Tibial artery (tissue), 4 donors: ENCODE measurements around the gene HES3.

Experiments used
- DNase-seq, 2 donors: peaks; one replicate each; pipeline ENCODE4 v3.0.0-alpha.2; 2019
- H3K27ac ChIP-seq, 2 donors: fragments of 200-600 bp; sonication (generic) in 1 of 2; 1 replicate in 1 of 2; 2 replicates in 1 of 2; pipeline ENCODE4 v1.5.1; 2018 to 2019; ENCODE audit warnings: mild to moderate bottlenecking in 1 of 2
- H3K27me3 ChIP-seq, 2 donors: fragments of 200-600 bp; sonication (generic) in 1 of 2; one replicate each; pipeline versions ENCODE4 v1.5.1 to v1.6.0; 2016 to 2019
- H3K36me3 ChIP-seq, 3 donors: fragments of 200-600 bp; sonication (generic) in 2 of 3; one replicate each; pipeline ENCODE4 v1.5.1; 2016 to 2019; ENCODE audit warnings: mild to moderate bottlenecking in 2 of 3
- H3K4me1 ChIP-seq, 4 donors: fragments of 200-600 bp; sonication (generic) in 2 of 4; 1 replicate in 3 of 4; 2 replicates in 1 of 4; pipeline ENCODE4 v1.5.1; 2016 to 2019
- H3K4me3 ChIP-seq, 2 donors: fragments of 200-600 bp; sonication (generic) in 1 of 2; 1 replicate in 1 of 2; 2 replicates in 1 of 2; pipeline ENCODE4 v1.5.1; 2018 to 2019; ENCODE audit warnings: mild to moderate bottlenecking in 2 of 2
- H3K9me3 ChIP-seq, 3 donors: fragments of 200-600 bp; sonication (generic) in 1 of 3; one replicate each; pipeline ENCODE4 v1.5.1; 2016 to 2019
- intact Hi-C: fragments of 100-400 bp; cut with DNase I; formaldehyde crosslinking; loops from one replicate; pipeline ENCODE4 v1.15.0; 2023; ENCODE audit warnings: low total_unique reads
- TF ChIP-seq, protein P1 (sequence below), 2 experiments: fragments of 200-600 bp in 1 of 2; fragments of 450-650 bp in 1 of 2; IDR thresholded peaks; one replicate each; pipeline ENCODE4 v1.5.1; 2017 to 2019; ENCODE audit warnings: antibody characterized with exemption in 2 of 2, mild to moderate bottlenecking in 1 of 2, moderate library complexity in 1 of 2

The HES3 gene

DNA sequence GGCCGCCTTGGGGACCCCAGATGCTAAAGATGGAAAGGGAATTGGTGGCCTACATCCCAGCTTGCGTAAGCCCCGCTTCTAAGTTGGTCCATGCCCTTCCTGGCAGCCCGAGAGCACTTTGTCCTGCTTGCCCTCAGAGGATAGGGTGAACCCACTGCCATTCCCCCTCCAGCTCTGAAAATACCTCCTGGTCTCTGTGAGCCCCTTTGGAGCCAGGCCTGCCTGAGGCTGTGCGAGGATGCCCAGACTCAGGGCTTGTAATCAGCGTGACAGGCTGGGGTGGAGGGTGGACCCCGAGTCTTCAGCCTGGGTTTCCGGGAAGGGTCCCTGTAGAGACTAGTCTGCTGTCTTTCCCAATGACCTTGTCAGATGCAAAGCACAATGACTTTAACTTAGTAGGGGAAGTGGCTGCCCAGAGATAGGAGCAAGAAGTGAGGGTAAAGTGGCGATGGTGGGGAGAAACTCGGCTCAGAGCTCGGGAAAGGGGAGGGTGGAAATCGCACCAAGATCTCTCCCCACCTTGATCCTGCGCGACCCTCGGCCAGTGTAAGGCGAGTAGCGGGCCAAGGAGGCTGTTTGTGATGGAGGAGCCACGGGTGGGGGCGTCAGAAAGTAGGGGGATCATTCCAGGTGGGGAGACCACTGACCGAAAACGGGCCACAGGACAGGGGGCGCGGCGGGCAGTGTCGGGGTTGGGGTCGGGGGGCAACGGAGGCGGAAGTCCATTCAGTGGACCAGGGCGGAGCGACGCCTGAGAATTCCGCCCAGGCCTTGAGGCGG lies 2.7 kb upstream of the HES3 start:
- Histone ChIP-seq H3K9me3 (no peaks in the 10 kb centered on the region), H3K27me3 (peaks cover 15 to 74% of the 10 kb centered on the region in 2 donors), H3K36me3 (no peaks in the 10 kb centered on the region), H3K4me3 (no peak overlapping the region), H3K27ac (no peak overlapping the region), H3K4me1 (peaks cover 0 to 27% (median 20%) of the 10 kb centered on the region in 4 donors)
- TF ChIP-seq, protein P1, sequence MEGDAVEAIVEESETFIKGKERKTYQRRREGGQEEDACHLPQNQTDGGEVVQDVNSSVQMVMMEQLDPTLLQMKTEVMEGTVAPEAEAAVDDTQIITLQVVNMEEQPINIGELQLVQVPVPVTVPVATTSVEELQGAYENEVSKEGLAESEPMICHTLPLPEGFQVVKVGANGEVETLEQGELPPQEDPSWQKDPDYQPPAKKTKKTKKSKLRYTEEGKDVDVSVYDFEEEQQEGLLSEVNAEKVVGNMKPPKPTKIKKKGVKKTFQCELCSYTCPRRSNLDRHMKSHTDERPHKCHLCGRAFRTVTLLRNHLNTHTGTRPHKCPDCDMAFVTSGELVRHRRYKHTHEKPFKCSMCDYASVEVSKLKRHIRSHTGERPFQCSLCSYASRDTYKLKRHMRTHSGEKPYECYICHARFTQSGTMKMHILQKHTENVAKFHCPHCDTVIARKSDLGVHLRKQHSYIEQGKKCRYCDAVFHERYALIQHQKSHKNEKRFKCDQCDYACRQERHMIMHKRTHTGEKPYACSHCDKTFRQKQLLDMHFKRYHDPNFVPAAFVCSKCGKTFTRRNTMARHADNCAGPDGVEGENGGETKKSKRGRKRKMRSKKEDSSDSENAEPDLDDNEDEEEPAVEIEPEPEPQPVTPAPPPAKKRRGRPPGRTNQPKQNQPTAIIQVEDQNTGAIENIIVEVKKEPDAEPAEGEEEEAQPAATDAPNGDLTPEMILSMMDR (IDR thresholded peaks at IDR 0.05): no peak
- no peak for DNase-seq
- intact Hi-C loops: loop anchor here (5.0 kb wide), 1 partner anchor 189 kb away; no protein-coding TSS in a partner anchor

DNA sequence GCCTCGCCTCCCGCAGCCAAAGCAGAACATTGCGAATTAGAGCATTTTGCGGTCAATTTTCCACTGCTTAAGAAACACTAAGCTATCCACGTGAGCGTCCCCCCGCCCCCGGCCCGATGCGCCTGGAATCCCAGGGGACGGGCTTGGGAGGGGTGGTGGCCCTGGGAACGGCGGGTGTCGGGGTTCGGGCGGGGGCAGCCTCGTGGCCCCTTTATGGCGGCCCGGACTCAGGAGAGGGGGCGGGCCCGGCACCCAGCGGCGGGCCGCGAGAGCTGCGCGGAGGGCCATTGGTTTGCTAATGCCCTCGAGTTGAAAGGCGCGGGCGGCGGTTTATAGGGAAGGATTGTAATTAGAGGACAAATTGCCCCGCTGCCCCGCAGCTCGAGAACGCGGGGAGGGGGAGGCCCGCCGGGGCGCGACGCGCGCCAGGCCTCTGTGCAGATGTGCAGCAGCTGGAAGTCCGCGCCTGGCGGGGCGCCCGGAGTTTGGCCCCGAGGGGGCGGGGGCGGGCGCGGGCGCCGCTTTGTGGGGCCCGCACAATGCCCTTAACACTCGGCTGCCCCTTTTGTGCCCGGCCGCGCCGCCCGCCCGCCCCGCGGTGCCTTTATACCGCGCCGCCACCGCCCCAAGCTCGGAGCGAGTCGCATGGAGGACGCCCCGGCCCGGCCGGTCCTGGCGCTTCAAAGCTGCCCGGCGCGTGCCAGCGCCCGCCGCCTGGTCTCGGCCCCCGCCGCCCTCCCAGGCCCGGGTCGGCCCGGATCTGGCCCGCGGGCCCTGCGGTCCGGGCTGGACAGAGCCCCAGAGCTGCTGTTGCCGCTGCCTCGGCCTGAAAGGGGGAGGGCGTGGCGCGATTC lies 1.9 kb upstream of the HES3 start:
- DNase-seq: no peak
- H3K36me3 ChIP-seq: no peaks in the 10 kb centered on the region

DNA sequence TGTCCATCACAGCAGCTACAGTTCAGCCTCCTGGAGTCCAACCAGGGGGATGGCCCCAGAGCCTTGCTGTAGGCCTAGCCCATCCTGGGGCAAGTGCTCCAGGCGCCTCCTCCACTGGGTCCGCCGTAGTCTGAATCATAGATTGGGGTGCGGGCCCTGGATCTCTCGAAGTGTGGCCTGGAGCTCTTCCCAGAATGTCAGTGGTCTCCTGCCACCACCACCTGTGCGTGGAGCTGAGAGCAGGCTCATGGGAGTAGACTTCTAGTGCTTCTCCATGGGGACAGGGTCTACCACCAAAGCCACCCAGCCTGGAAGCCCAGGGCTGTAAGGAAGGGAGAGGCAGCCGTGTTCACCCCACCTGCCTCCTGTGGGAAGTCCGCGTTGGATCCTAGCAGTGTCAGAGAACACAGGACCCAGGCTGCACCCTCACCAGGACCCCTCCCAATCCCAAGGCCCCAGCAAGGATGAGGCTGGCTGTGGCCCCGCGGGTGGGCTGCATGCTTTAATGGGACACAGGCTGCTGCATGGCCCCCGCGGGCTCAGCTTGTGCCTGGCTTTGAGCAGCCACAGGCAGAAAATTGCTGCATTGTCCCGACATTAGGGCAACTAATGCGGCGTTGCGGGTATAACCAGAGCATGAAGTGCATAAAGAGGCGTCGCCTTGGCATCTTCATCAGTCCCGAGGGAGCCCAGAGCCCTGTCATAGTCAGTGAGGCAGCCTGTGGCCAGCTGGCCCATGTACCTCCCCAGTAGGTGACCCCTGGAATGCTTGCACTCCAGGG lies 735 bp upstream of the HES3 start:
- no peak overlapping the region for H3K27ac ChIP-seq
- H3K4me1 ChIP-seq: peaks cover 0 to 27% (median 19%) of the 10 kb centered on the region in 4 donors
- intact Hi-C loops: loop anchor here (5.0 kb wide), 1 partner anchor 191 kb away; no protein-coding TSS in a partner anchor
- DNase-seq: no peak
- no peaks in the 10 kb centered on the region for H3K9me3 ChIP-seq
- TF ChIP-seq, protein P1 (IDR thresholded peaks at IDR 0.05): no peak
- H3K27me3 ChIP-seq: peaks cover 15 to 92% of the 10 kb centered on the region in 2 donors
- H3K4me3 ChIP-seq: no peak overlapping the region
- H3K36me3 ChIP-seq: no peaks in the 10 kb centered on the region

More for the DNA sequence above, 1.9 kb upstream of the HES3 start:
- Histone ChIP-seq H3K27me3 (peaks cover 15 to 82% of the 10 kb centered on the region in 2 donors), H3K4me1 (peaks cover 0 to 27% (median 19%) of the 10 kb centered on the region in 4 donors), H3K4me3 (no peak overlapping the region), H3K9me3 (no peaks in the 10 kb centered on the region), H3K27ac (no peak overlapping the region)
- TF ChIP-seq, protein P1 (IDR thresholded peaks at IDR 0.05): no peak
- intact Hi-C loops: loop anchor here (5.0 kb wide), 1 partner anchor 190 kb away; no protein-coding TSS in a partner anchor

DNA sequence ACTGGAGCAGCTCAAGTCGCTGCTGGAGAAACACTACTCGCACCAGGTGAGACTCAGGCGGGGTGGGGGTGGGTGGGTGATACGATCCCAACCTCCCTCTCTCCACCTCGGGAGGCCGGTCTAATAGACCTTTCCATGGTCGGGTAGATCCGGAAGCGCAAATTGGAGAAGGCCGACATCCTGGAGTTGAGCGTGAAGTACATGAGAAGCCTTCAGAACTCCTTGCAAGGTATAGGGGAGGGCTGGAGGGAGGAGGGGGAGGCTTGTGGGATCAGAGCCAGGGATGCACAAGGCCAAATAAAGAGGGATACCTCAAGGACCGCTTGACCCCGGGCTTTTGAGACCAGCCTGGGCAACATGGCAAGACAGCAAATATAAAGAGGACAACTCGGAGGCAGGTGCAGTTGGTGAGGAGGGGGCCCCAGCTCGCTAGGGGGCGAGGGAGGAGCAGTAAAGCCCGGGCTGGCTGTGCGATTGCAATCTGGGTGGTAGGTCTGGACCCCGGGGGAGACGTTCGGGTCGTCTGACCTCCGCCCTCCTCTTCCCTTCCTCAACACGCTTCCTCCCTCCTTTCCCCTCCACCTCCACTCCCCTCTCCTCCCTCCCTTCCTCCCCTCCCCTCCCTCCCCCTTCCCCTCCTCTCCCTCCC lies 546 bp downstream of the HES3 start:
- DNase-seq: no peak
- intact Hi-C loops: loop anchor here (5.0 kb wide), 3 partner anchors 98 to 192 kb away; no protein-coding TSS in a partner anchor
- no peaks in the 10 kb centered on the region for H3K36me3 ChIP-seq
- H3K27me3 ChIP-seq: peaks cover 15 to 94% of the 10 kb centered on the region in 2 donors
- H3K27ac ChIP-seq: no peak overlapping the region
- H3K4me3 ChIP-seq: no peak overlapping the region
- peaks cover 0 to 36% (median 23%) of the 10 kb centered on the region in 4 donors for H3K4me1 ChIP-seq
- TF ChIP-seq, protein P1 (IDR thresholded peaks at IDR 0.05): no peak
- no peaks in the 10 kb centered on the region for H3K9me3 ChIP-seq
